SK-N-SH (cell line): ENCODE results near the gene LCP2.

Source experiments
- CHD2 ChIP-seq: fragments of 150-350 bp; IDR thresholded peaks from 2 replicates; pipeline ENCODE4 v1.6.1; 2018; ENCODE audit warnings: low read length; ENCODE audit not compliant: partially characterized antibody
- ELF1 ChIP-seq: IDR thresholded peaks from 2 replicates; pipeline ENCODE4 v1.4.0; 2012
- EZH2phosphoT487 ChIP-seq: fragments of 200-600 bp; sonication (generic); IDR thresholded peaks from 2 replicates; pipeline ENCODE4 v1.6.1; 2017; ENCODE audit warnings: low read depth, mixed run types, mild to moderate bottlenecking, antibody characterized with exemption, moderate library complexity, borderline replicate concordance
- NRF1 ChIP-seq: IDR thresholded peaks from 2 replicates; pipeline ENCODE4 v1.6.1; 2012; ENCODE audit warnings: low read depth, mild to moderate bottlenecking, low read length
- POLR2AphosphoS5 ChIP-seq: IDR thresholded peaks from 2 replicates; pipeline ENCODE4 v1.6.1; 2012; ENCODE audit warnings: low read depth, low read length
- YY1 ChIP-seq: IDR thresholded peaks from 2 replicates; pipeline ENCODE4 v1.4.0; 2012; ENCODE audit warnings: low read depth, mild to moderate bottlenecking

DNA sequence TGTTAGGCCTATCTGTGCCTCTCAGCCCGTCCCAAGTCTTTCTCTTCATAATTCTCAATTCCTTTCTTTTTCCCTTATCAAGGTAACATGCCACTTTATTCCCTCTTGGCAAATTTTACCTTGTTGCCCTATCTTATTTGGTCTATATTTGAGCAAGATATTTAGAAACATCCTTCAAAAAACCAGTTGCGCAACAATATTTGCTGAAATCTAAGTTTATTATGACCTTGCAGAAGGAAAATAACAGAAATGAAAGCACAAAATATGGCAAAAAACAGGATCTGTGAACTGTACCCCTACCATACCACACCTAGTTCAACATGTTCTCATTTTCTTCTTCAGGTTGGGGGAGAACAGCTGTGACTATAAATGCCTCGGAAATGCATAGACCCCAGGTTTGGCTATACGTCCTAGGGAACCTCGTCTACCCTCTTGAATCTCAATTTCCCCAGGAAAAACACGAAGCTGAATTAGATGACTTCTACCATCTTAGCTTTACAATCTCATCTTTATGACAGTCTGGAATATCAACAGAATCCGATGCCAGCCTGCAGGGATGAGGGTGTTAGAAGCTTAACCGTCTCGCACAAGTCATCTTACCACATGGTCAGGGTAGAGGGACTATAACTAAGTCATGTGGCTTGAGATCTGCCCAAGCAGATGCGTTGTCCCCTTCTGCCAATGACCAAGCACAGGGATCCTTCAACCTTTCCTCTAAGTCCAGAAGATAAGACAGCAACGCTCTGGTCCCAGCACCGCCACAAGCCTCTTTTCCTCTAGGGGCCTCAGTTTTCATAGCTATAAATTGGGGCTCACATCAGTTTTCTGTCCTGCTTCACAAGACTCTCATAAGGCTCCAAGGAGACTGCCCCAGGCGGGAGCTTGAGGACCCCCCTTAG, 1.3 kb downstream of the LCP2 start:
- TF ChIP-seq CHD2 (no peak), EZH2phosphoT487 (no peak), POLR2AphosphoS5 (no peak), YY1 (no peak), ELF1 (no peak), NRF1 (no peak)
